IPS-18c (cell line): ENCODE results near the gene IQGAP3.
A peak's percentile ranks its signal among the peaks of the same experiment; 100 is the strongest.

Experiments used
- H3K4me3 ChIP-seq: 2 replicates; pipeline ENCODE4 v1.7.0; 2013; ENCODE audit warnings: low read depth, mild to moderate bottlenecking, low read length, moderate library complexity; ENCODE audit not compliant: insufficient read depth
- H3K9me3 ChIP-seq: one replicate; pipeline ENCODE4 v1.6.1; 2013; ENCODE audit warnings: mild to moderate bottlenecking, low read length, moderate library complexity; ENCODE audit not compliant: control insufficient read depth, insufficient read depth

The IQGAP3 gene

GRCh38 chr1:156583821-156584622, 11.7 kb upstream of the IQGAP3 start:
- Histone ChIP-seq H3K4me3 (no peak overlapping the region), H3K9me3 (no peaks in the 10 kb centered on the region)

GRCh38 chr1:156582388-156583017, 10.1 kb upstream of the IQGAP3 start:
- no peaks in the 10 kb centered on the region for H3K9me3 ChIP-seq
- no peak overlapping the region for H3K4me3 ChIP-seq

GRCh38 chr1:156581661-156582387, 9.5 kb upstream of the IQGAP3 start:
- no peaks in the 10 kb centered on the region for H3K9me3 ChIP-seq
- no peak overlapping the region for H3K4me3 ChIP-seq

GRCh38 chr1:156579472-156579871, 7.1 kb upstream of the IQGAP3 start, which contains the start of gene TTC24:
Gene TTC24 (plus strand): TSS chr1:156579723. CDS start chr1:156581365, 1,642 bp downstream.
- H3K4me3 ChIP-seq = no peak within 1 kb of the TSS

GRCh38 chr1:156578055-156578454, 5.7 kb upstream of the IQGAP3 start:
- Histone ChIP-seq H3K9me3 (no peaks in the 10 kb centered on the region), H3K4me3 (no peak overlapping the region)

More at GRCh38 chr1:156579472-156579871, 7.1 kb upstream of the IQGAP3 start, which contains the start of gene TTC24:
- H3K9me3 ChIP-seq = no peaks in the 10 kb centered on the region

DNA sequence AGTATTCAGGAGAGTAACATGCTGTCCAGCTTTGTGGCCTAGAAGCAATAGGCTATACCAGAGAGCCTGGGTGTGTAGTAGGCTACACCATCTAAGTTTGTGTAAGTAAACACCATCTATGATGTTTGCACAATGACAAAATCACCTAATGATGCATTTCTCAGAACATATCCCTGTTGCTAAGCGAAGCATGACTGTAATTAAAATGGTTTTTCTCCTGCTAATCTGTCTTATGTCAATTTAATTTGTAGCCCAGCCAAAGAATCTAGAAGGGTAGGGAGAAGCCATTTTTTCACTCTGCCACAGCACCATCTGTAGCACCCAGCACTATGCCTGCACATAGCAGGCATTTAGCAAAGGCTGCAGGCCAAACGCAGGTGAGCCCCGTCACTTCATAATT, 5.2 kb upstream of the IQGAP3 start:
- no peaks in the 10 kb centered on the region for H3K9me3 ChIP-seq
- no peak overlapping the region for H3K4me3 ChIP-seq

DNA sequence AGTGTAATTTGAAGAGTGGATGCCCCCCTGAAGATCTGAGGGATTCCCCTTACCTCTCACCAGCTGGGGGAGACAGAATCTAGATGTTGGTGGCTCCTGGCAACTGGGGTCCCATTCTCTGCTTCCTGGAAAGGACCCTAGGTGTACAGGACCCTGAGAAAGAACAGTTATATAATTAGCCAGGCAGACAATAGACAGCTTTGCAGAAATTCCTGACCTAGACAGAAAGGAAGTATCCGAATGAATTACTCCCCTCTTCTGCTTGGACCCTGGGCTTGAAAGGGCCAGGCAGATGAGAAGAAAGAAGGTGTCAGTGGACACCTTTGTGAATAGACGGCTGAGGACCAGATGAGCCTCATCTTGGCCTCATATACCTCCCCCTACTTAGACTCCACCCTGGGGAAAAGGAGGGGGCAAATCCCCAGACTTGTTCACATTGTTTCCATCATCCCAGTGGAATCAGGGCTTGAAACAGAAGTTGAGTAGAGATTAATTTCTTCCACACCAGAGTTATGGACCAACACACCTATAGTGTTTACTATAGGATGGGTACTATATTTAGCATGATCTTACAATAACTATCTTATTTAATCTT, 1.8 kb upstream of the IQGAP3 start:
- Histone ChIP-seq H3K4me3 (no peak overlapping the region), H3K9me3 (peaks cover 2% of the 10 kb centered on the region)

GRCh38 chr1:156572663-156573018, 276 bp upstream of the IQGAP3 start:
- H3K9me3 ChIP-seq = peaks cover 2% of the 10 kb centered on the region
- H3K4me3 ChIP-seq = peak overlapping the region; percentile 82; the same call in 1 of the 2 replicates

GRCh38 chr1:156571261-156571852, 1.0 kb downstream of the IQGAP3 start:
- Histone ChIP-seq H3K4me3 (peak overlapping the region; percentile 82), H3K9me3 (peaks cover 2% of the 10 kb centered on the region)

DNA sequence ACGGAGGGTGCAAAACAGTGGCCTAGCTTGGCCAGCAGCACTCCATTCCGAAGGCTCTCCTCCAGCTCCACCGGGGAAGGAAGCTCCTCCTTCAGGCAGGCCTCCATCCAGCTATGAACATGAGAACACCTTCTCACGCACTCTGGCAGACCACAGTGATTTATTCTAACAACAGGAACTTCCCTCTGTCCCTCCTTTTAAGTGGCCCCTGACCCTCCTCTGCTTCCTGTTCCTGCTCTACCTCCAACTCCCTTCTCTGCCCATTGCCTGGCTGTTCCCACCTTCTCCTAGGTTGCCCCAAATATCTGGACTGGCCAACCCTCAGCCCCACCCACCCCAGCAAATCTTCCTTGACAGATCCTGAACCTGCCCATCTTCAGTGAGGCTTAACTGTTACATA, 5.9 kb downstream of the IQGAP3 start:
- Histone ChIP-seq H3K9me3 (peaks cover 2% of the 10 kb centered on the region), H3K4me3 (no peak overlapping the region)

- Histone ChIP-seq H3K9me3 (peaks cover 2% of the 10 kb centered on the region), H3K4me3 (no peak overlapping the region)
Measured at GRCh38 chr1:156565519-156565918, 6.8 kb downstream of the IQGAP3 start.

- H3K4me3 ChIP-seq = no peak overlapping the region
Measured at GRCh38 chr1:156560585-156561163, 11.7 kb downstream of the IQGAP3 start.

GRCh38 chr1:156559797-156560385, 12.5 kb downstream of the IQGAP3 start:
- Histone ChIP-seq H3K9me3 (no peaks in the 10 kb centered on the region), H3K4me3 (no peak overlapping the region)

More at GRCh38 chr1:156560585-156561163, 11.7 kb downstream of the IQGAP3 start:
- no peaks in the 10 kb centered on the region for H3K9me3 ChIP-seq

DNA sequence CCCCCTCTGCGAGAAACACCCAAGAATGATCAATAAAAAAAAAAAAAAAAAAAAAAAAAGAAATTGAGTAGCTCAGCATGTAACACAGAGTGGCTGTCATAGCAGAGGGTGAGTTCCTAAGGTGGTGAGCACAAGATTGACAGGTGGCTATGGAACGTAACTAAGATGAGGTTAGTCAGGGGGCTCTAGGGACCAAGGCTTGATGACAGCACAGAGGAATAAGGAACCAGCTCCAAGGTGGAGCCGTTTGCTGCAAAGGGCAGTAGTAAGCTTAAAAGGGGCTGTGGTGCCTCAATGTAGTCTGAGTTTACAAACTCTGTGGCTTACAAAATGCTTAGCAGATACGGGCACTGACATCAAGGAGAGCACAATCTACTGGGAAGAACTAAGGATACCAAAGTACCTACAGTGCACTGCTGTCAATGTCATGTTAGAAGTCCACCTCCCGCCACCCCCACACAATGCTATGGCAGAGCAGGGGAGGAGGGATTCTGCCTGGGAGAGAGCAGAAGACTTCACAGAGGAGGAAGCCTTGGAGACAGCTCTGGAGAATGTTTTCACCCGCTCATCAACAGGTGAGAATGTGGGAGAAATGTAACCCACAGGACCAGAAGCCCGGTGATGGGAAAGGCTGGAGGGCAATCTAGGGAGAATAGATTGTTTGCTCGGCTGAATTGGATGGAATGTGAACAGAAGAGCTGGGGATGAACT, 13.1 kb downstream of the IQGAP3 start:
- Histone ChIP-seq H3K4me3 (no peak overlapping the region), H3K9me3 (no peaks in the 10 kb centered on the region)

DNA sequence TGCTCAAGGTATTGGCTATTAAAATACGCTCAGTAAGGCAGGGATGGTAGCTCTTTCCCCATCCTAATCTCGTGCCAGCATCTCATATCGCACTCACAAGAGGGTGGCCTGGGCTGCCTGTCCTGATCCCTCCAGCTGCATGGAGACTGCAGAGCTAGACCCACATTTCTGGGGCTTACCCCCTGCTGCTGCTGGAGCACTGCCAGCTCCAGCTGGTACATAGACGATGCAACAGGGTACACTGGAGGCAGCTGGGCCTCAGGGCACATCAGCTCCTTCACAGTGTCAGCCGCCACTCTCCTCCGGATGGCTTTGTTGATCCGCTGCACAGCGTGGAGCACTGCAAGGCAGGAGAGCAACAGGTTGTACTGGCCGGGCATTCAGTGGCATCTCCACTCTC, 16.0 kb downstream of the IQGAP3 start:
- no peaks in the 10 kb centered on the region for H3K9me3 ChIP-seq
- H3K4me3 ChIP-seq = no peak overlapping the region

- Histone ChIP-seq H3K4me3 (no peak overlapping the region), H3K9me3 (no peaks in the 10 kb centered on the region)
Measured at GRCh38 chr1:156555715-156556114, 16.6 kb downstream of the IQGAP3 start.
